H1 (cell line): Measurements from ENCODE around the gene ARHGAP18. TPM values are rescaled to one million over a fixed set of nuclear protein-coding genes. Genes with fewer than 3 reads are reported as not detected.

Experiments used
- CTCF ChIA-PET: fragments of 300-600 bp; sonication (Branson Sonifier 250); formaldehyde crosslinking; loops from one replicate; lab custom pipeline; 2021; ENCODE audit not compliant: partially characterized antibody; lab: Charles Lee
- POLR2A ChIA-PET: fragments of 300-600 bp; sonication (Branson Sonifier 250); formaldehyde crosslinking; loops from one replicate; lab custom pipeline; 2021; ENCODE audit warnings: inconsistent platforms; ENCODE audit not compliant: partially characterized antibody; lab: Charles Lee
- DNase-seq, 2 experiments: peaks; one replicate each; pipeline versions ENCODE4 v3.0.0 to v3.0.0-alpha.2; 2010 to 2022; ENCODE audit warnings: low spot score in 2 of 2, low read depth in 1 of 2, mixed read lengths in 1 of 2
- FAIRE-seq: peaks from 2 replicates; lab custom pipeline; 2011; peaks lifted over from hg19 to GRCh38; lab: Jason Lieb, UNC
- H2AFZ ChIP-seq: 2 replicates; pipeline ENCODE4 v1.8.1; 2012; ENCODE audit warnings: low read length, inconsistent platforms
- H2AK5ac ChIP-seq: 2 replicates; pipeline ENCODE4 v1.6.1; 2013; ENCODE audit warnings: low read depth, low read length
- H2BK120ac ChIP-seq: replicated peaks from 2 replicates; pipeline ENCODE3; 2013; ENCODE audit warnings: low read depth, low read length, inconsistent platforms
- H2BK12ac ChIP-seq: 2 replicates; pipeline ENCODE4 v1.6.1; 2013; ENCODE audit warnings: low read depth, low read length
- H2BK15ac ChIP-seq: 2 replicates; pipeline ENCODE4 v1.6.1; 2013; ENCODE audit warnings: low read length
- H2BK20ac ChIP-seq: 2 replicates; pipeline ENCODE4 v1.6.1; 2013; ENCODE audit warnings: low read length
- H2BK5ac ChIP-seq: 2 replicates; pipeline ENCODE4 v1.6.1; 2013; ENCODE audit warnings: low read depth, low read length
- H3K14ac ChIP-seq: 2 replicates; pipeline ENCODE4 v1.6.1; 2013; ENCODE audit warnings: inconsistent platforms; ENCODE audit not compliant: insufficient read length
- H3K18ac ChIP-seq: 2 replicates; pipeline ENCODE4 v1.6.1; 2013; ENCODE audit warnings: low read length; ENCODE audit errors: extremely low read depth
- H3K23ac ChIP-seq: 2 replicates; pipeline ENCODE4 v1.6.1; 2013; ENCODE audit warnings: inconsistent platforms; ENCODE audit not compliant: insufficient read length
- H3K23me2 ChIP-seq: 2 replicates; pipeline ENCODE4 v1.6.1; 2013; ENCODE audit warnings: low read depth, low read length
- H3K27ac ChIP-seq: 2 replicates; pipeline ENCODE4 v1.6.1; 2011; ENCODE audit warnings: low read depth, low read length, inconsistent platforms
- H3K27me3 ChIP-seq, 4 experiments: replicated peaks in 1 of 4; 1 replicate in 1 of 4; 2 replicates in 3 of 4; pipeline versions ENCODE4 v1.6.1 to v1.8.1; 2011 to 2013; ENCODE audit warnings: low read length in 3 of 4, mild to moderate bottlenecking in 3 of 4, inconsistent platforms in 2 of 4, mixed read lengths in 2 of 4, moderate library complexity in 1 of 4; ENCODE audit not compliant: control insufficient read depth in 3 of 4, insufficient read depth in 3 of 4; ENCODE audit errors: extremely low read depth in 1 of 4
- H3K36me3 ChIP-seq, 4 experiments: 2 replicates each; pipeline versions ENCODE4 v1.6.1 to v1.8.1; 2011 to 2013; ENCODE audit warnings: mild to moderate bottlenecking in 4 of 4, low read length in 3 of 4, moderate library complexity in 2 of 4, control low read depth in 1 of 4, inconsistent platforms in 1 of 4; ENCODE audit not compliant: insufficient read depth in 4 of 4, control insufficient read depth in 2 of 4
- H3K4ac ChIP-seq: replicated peaks from 2 replicates; pipeline ENCODE3; 2013; ENCODE audit warnings: low read length, low read depth, mixed read lengths, inconsistent platforms; ENCODE audit not compliant: insufficient read length
- H3K4me1 ChIP-seq, 4 experiments: replicated peaks in 1 of 4; 1 replicate in 1 of 4; 2 replicates in 3 of 4; pipeline versions ENCODE4 v1.6.1 to v1.8.1; 2011 to 2013; ENCODE audit warnings: low read length in 3 of 4, inconsistent platforms in 2 of 4, mixed read lengths in 1 of 4; ENCODE audit not compliant: insufficient read depth in 4 of 4, control insufficient read depth in 3 of 4
- H3K4me2 ChIP-seq, 2 experiments: 2 replicates each; pipeline versions ENCODE4 v1.6.1 to v1.8.1; 2011 to 2013; ENCODE audit warnings: low read depth in 2 of 2, low read length in 2 of 2, control low read depth in 1 of 2, inconsistent platforms in 1 of 2, mild to moderate bottlenecking in 1 of 2; ENCODE audit not compliant: insufficient read depth in 1 of 2
- H3K4me3 ChIP-seq, 4 experiments: fragments of 200-600, 300-600 bp in 1 of 4; sonication (generic), shearing (Covaris generic), sonication (Bioruptor Twin) in 1 of 4; 2 replicates each; pipeline versions ENCODE4 v1.5.1 to v1.8.1; 2011 to 2016; ENCODE audit warnings: low read length in 4 of 4, low read depth in 3 of 4, control low read depth in 2 of 4, inconsistent platforms in 2 of 4, mild to moderate bottlenecking in 2 of 4, mixed read lengths in 1 of 4, moderate library complexity in 1 of 4; ENCODE audit not compliant: insufficient read depth in 2 of 4; ENCODE audit errors: extremely low read depth in 1 of 4
- H3K56ac ChIP-seq: replicated peaks from 2 replicates; pipeline ENCODE3; 2013; ENCODE audit warnings: low read depth, mild to moderate bottlenecking, mixed read lengths, low read length, inconsistent platforms; ENCODE audit not compliant: insufficient read length
- H3K79me1 ChIP-seq: 2 replicates; pipeline ENCODE4 v1.6.1; 2013; ENCODE audit warnings: low read depth, low read length, control low read depth
- H3K79me2 ChIP-seq, 2 experiments: 2 replicates each; pipeline versions ENCODE4 v1.6.1 to v1.8.1; 2012 to 2013; ENCODE audit warnings: low read length in 2 of 2, mild to moderate bottlenecking in 2 of 2, inconsistent platforms in 1 of 2; ENCODE audit not compliant: insufficient read depth in 2 of 2, control insufficient read depth in 1 of 2
- H3K9ac ChIP-seq, 4 experiments: replicated peaks in 1 of 4; 1 replicate in 1 of 4; 2 replicates in 3 of 4; pipeline versions ENCODE4 v1.6.1 to v1.8.1; 2011 to 2013; ENCODE audit warnings: low read depth in 3 of 4, low read length in 3 of 4, control low read depth in 2 of 4, mild to moderate bottlenecking in 2 of 4, moderate library complexity in 2 of 4, inconsistent platforms in 1 of 4; ENCODE audit errors: extremely low read depth in 1 of 4
- H3K9me3 ChIP-seq, 2 experiments: 2 replicates each; pipeline versions ENCODE4 v1.6.1 to v1.8.1; 2012 to 2013; ENCODE audit warnings: mild to moderate bottlenecking in 2 of 2, moderate library complexity in 2 of 2, control low read depth in 1 of 2, inconsistent platforms in 1 of 2, low read depth in 1 of 2, low read length in 1 of 2, mixed read lengths in 1 of 2; ENCODE audit not compliant: insufficient read depth in 2 of 2
- H4K20me1 ChIP-seq, 2 experiments: replicated peaks in 1 of 2; 2 replicates each; pipeline versions ENCODE3 to v1.8.1; 2011 to 2013; ENCODE audit warnings: inconsistent platforms in 2 of 2, low read length in 2 of 2, mild to moderate bottlenecking in 1 of 2; ENCODE audit not compliant: insufficient read depth in 2 of 2, control insufficient read depth in 1 of 2
- H4K5ac ChIP-seq: 2 replicates; pipeline ENCODE4 v1.6.1; 2013; ENCODE audit warnings: low read length, low read depth, mixed read lengths, inconsistent platforms; ENCODE audit not compliant: insufficient read length
- H4K8ac ChIP-seq: 2 replicates; pipeline ENCODE4 v1.8.0; 2013; ENCODE audit warnings: mild to moderate bottlenecking, moderate library complexity, low read length, inconsistent platforms; ENCODE audit not compliant: insufficient read depth; ENCODE audit errors: extremely low read depth
- H4K91ac ChIP-seq: replicated peaks from 2 replicates; pipeline ENCODE3; 2013; ENCODE audit warnings: low read length, mixed read lengths, inconsistent platforms; ENCODE audit not compliant: insufficient read length
- BACH1 ChIP-seq: IDR thresholded peaks from 2 replicates; pipeline ENCODE4 v1.6.1; 2012; ENCODE audit warnings: low read length, improper control_type of control experiment
- HDAC6 ChIP-seq: IDR thresholded peaks from one replicate; pipeline ENCODE4 v1.7.1; 2012; ENCODE audit warnings: low read depth, mild to moderate bottlenecking, inconsistent platforms, low read length, moderate library complexity
- JUN ChIP-seq: IDR thresholded peaks from 2 replicates; pipeline ENCODE4 v1.6.1; 2011; ENCODE audit warnings: low read depth, mild to moderate bottlenecking, improper control_type of control experiment, low read length
- POLR2AphosphoS5 ChIP-seq: IDR thresholded peaks from 2 replicates; pipeline ENCODE4 v1.6.1; 2011; ENCODE audit warnings: low read depth, low read length
- RXRA ChIP-seq: IDR thresholded peaks from 2 replicates; pipeline ENCODE4 v1.6.1; 2011; ENCODE audit warnings: low read depth, mild to moderate bottlenecking, low read length, moderate library complexity; ENCODE audit not compliant: insufficient read depth
- TCF12 ChIP-seq: IDR thresholded peaks from 2 replicates; pipeline ENCODE4 v1.6.1; 2011; ENCODE audit warnings: low read depth, mild to moderate bottlenecking, low read length
- WGBS, 2 experiments: shearing (Covaris generic) in 1 of 2; methylation state at CpG; one replicate each; pipeline versions ENCODE4 v1.1.6 to v1.1.7; 2013 to 2015; ENCODE audit warnings: low lambda C conversion rate in 2 of 2, mixed read lengths in 2 of 2, inconsistent platforms in 1 of 2, low coverage in 1 of 2, missing lambda C conversion rate in 1 of 2; ENCODE audit not compliant: insufficient replicate concordance in 2 of 2, insufficient coverage in 1 of 2, insufficient read length in 1 of 2; ENCODE audit errors: extremely low coverage in 1 of 2, missing lambda C conversion rate in 1 of 2; 5-methylcytosine and 5-hydroxymethylcytosine counted together
- polyA plus RNA-seq, 7 experiments: library from polyadenylated mRNA; depleted of rRNA in 3 of 7; stranded (reverse) in 5 of 7; unstranded in 2 of 7; fragments of >200 nt in 5 of 7; fragments of 200-250 nt in 2 of 7; gene quantifications; 1 replicate in 5 of 7; 2 replicates in 1 of 7; 4 replicates in 1 of 7; pipeline versions ENCODE4 v1.2.1 to v1.2.3, GENCODE V29; 2011 to 2013; ENCODE audit warnings: missing spikeins in 2 of 7, mixed read lengths in 2 of 7
- total RNA-seq: library from RNA; stranded (reverse); fragmentation: NEBNext Ultra II Directional; extraction: Animal tissue kit (Norgen Biotek cat#: 25700); gene quantifications from 2 replicates; pipeline ENCODE4 v1.2.1, GENCODE V29; 2021

Gene ARHGAP18
- total and polyA plus RNA-seq, 2 of the 8 experiments (the other 6 are each of a cell fraction or from before 2014, with no cell fraction given), result 0.83 to 4.5 TPM

GRCh38 chr6:129565811-129566210 is 144.2 kb downstream of the ARHGAP18 start:
- CTCF ChIA-PET, result interaction anchor here (0.8 to 7.9 kb wide), 15 partner anchors 9 to 165 kb away, joined by 3 to 157 read pairs (median 4); no protein-coding TSS in a partner anchor

More at GRCh38 chr6:129565811-129566210, 144.2 kb downstream of the ARHGAP18 start:
- Histone ChIP-seq H3K18ac (no peak overlapping the region), H3K36me3 (no peaks in the 10 kb centered on the region), H2AFZ (no peak overlapping the region), H2BK5ac (no peak overlapping the region), H3K79me2 (no peaks in the 10 kb centered on the region), H3K27me3 (no peaks in the 10 kb centered on the region), H3K79me1 (no peaks in the 10 kb centered on the region), H3K23me2 (no peaks in the 10 kb centered on the region), H3K4me2 (no peak overlapping the region), H2BK120ac (no peak overlapping the region), H4K5ac (no peak overlapping the region), H3K9me3 (no peaks in the 10 kb centered on the region), H2BK20ac (no peak overlapping the region), H3K14ac (no peak overlapping the region), H2BK12ac (no peak overlapping the region), H3K4ac (no peak overlapping the region), H2AK5ac (no peak overlapping the region), H2BK15ac (no peak overlapping the region), H3K4me1 (no peaks in the 10 kb centered on the region; a peak in 1 of 7 replicates), H3K27ac (no peak overlapping the region), H4K20me1 (no peaks in the 10 kb centered on the region), H3K23ac (no peak overlapping the region), H3K4me3 (no peak overlapping the region), H3K9ac (no peak overlapping the region), H4K91ac (no peak overlapping the region), H3K56ac (no peak overlapping the region), H4K8ac (no peak overlapping the region)
- POLR2A ChIA-PET, result no interaction called here
- FAIRE-seq, result no peak
- TF ChIP-seq TCF12, result no peak
- no peak for TF ChIP-seq JUN
- no peak for TF ChIP-seq RXRA
- TF ChIP-seq POLR2AphosphoS5, result no peak
- no peak for TF ChIP-seq HDAC6
- TF ChIP-seq BACH1, result no peak
- DNase-seq, result no peak
- 88% methylated on average over 2 of the region's 2 CpGs; no CpG with 5 or more reads in 1 of the 2 experiments for WGBS, 2 experiments
